Measurements from ENCODE around the gene ANTXR1.

ANTXR1 gene

GRCh38 chr2:69141061-69141460 is 128.1 kb downstream of the ANTXR1 start:
- Histone ChIP-seq H2AFZ (ENCODE audit: low read length) (no peak overlapping the region), H3K36me3 (ENCODE audit: insufficient read depth, low read length) (no peaks in the 10 kb centered on the region), H3K9me2 (replicated peaks; ENCODE audit: low read depth, low read length) (no peaks in the 10 kb centered on the region), H3K4me1 (ENCODE audit: insufficient read depth, low read length, poor library complexity, severe bottlenecking) (no peaks in the 10 kb centered on the region), H3K4me3 (ENCODE audit: low read length, poor library complexity, severe bottlenecking) (no peak overlapping the region), H3K4me2 (ENCODE audit: low read depth, low read length, poor library complexity, severe bottlenecking) (no peak overlapping the region), H3F3A (ENCODE audit: low read depth) (no peaks in the 10 kb centered on the region), H3K9me3 (ENCODE audit: insufficient read depth, low read depth, low read length) (no peaks in the 10 kb centered on the region), H3K79me2 (ENCODE audit: insufficient read depth, low read length) (no peaks in the 10 kb centered on the region), H3K9ac (ENCODE audit: low read depth, low read length, poor library complexity, severe bottlenecking) (no peak overlapping the region), H3K27me3 (ENCODE audit: insufficient read depth, low read length, poor library complexity, severe bottlenecking) (no peaks in the 10 kb centered on the region), H4K20me1 (ENCODE audit: insufficient read depth, low read length, poor library complexity, severe bottlenecking) (no peaks in the 10 kb centered on the region)
- TF ChIP-seq CTCF (conservative IDR thresholded peaks at IDR 0.05; ENCODE audit: low read length) (no peak), EZH2phosphoT487 (IDR thresholded peaks at IDR 0.05; ENCODE audit: borderline replicate concordance) (no peak)

GRCh38 chr2:69143748-69144360 is 130.9 kb downstream of the ANTXR1 start:
- Histone ChIP-seq H4K20me1 (ENCODE audit: insufficient read depth, low read length, poor library complexity, severe bottlenecking) (no peaks in the 10 kb centered on the region), H3K79me2 (ENCODE audit: insufficient read depth, low read length) (no peaks in the 10 kb centered on the region), H3K27me3 (ENCODE audit: insufficient read depth, low read length, poor library complexity, severe bottlenecking) (no peaks in the 10 kb centered on the region), H3K9me3 (ENCODE audit: insufficient read depth, low read depth, low read length) (no peaks in the 10 kb centered on the region), H2AFZ (ENCODE audit: low read length) (no peak overlapping the region), H3K9ac (ENCODE audit: low read depth, low read length, poor library complexity, severe bottlenecking) (no peak overlapping the region), H3F3A (ENCODE audit: low read depth) (no peaks in the 10 kb centered on the region), H3K4me2 (ENCODE audit: low read depth, low read length, poor library complexity, severe bottlenecking) (no peak overlapping the region), H3K36me3 (ENCODE audit: insufficient read depth, low read length) (no peaks in the 10 kb centered on the region), H3K4me1 (ENCODE audit: insufficient read depth, low read length, poor library complexity, severe bottlenecking) (no peaks in the 10 kb centered on the region), H3K9me2 (replicated peaks; ENCODE audit: low read depth, low read length) (no peaks in the 10 kb centered on the region), H3K4me3 (ENCODE audit: low read length, poor library complexity, severe bottlenecking) (no peak overlapping the region)
- TF ChIP-seq CTCF (conservative IDR thresholded peaks at IDR 0.05; ENCODE audit: low read length) = no peak
- TF ChIP-seq EZH2phosphoT487 (IDR thresholded peaks at IDR 0.05; ENCODE audit: borderline replicate concordance) = no peak

- no peaks in the 10 kb centered on the region for H3K4me1 ChIP-seq (ENCODE audit: insufficient read depth, low read length, poor library complexity, severe bottlenecking)
- no peaks in the 10 kb centered on the region for H4K20me1 ChIP-seq (ENCODE audit: insufficient read depth, low read length, poor library complexity, severe bottlenecking)
- no peaks in the 10 kb centered on the region for H3K79me2 ChIP-seq (ENCODE audit: insufficient read depth, low read length)
- no peak overlapping the region for H3K4me3 ChIP-seq (ENCODE audit: low read length, poor library complexity, severe bottlenecking)
- H3K27me3 ChIP-seq (ENCODE audit: insufficient read depth, low read length, poor library complexity, severe bottlenecking) = no peaks in the 10 kb centered on the region
- no peak overlapping the region for H2AFZ ChIP-seq (ENCODE audit: low read length)
- H3K9ac ChIP-seq (ENCODE audit: low read depth, low read length, poor library complexity, severe bottlenecking) = no peak overlapping the region
- H3K4me2 ChIP-seq (ENCODE audit: low read depth, low read length, poor library complexity, severe bottlenecking) = no peak overlapping the region
- H3K36me3 ChIP-seq (ENCODE audit: insufficient read depth, low read length) = no peaks in the 10 kb centered on the region
- H3K9me3 ChIP-seq (ENCODE audit: insufficient read depth, low read depth, low read length) = no peaks in the 10 kb centered on the region
- no peaks in the 10 kb centered on the region for H3F3A ChIP-seq (ENCODE audit: low read depth)
- no peaks in the 10 kb centered on the region for H3K9me2 ChIP-seq (replicated peaks; ENCODE audit: low read depth, low read length)
- TF ChIP-seq EZH2phosphoT487 (IDR thresholded peaks at IDR 0.05; ENCODE audit: borderline replicate concordance) (no peak), CTCF (conservative IDR thresholded peaks at IDR 0.05; ENCODE audit: low read length) (no peak)
Observed at GRCh38 chr2:69145204-69145603, 132.2 kb downstream of the ANTXR1 start.
